GM12801 (cell line): Measurements from ENCODE around the gene HHAT.

Experiments
- TF ChIP-seq, protein P1 (sequence below): IDR thresholded peaks from one replicate; pipeline ENCODE4 v1.5.1; 2011; ENCODE audit warnings: control low read depth; ENCODE audit not compliant: insufficient read length; ENCODE audit errors: extremely low read depth

The HHAT gene

DNA sequence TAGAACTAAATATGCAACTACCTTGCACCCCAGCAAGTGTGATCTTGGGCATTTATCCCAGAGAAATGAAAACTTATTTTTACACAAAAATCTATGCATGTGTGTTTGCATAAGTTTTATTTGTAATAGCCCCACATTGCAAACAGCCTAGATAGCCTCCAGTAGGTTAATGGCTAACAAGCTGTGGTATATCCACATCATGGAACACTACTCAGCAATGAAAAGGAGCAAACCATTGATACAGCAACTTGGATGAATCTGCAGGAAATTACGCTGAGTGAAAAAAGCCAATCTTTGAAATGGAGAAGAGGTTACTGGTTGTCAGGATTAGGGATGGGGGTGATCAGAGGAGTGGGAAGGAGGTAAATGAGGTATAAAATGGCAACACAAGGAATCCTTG, 67.8 kb downstream of the HHAT start:
- TF ChIP-seq, protein P1, sequence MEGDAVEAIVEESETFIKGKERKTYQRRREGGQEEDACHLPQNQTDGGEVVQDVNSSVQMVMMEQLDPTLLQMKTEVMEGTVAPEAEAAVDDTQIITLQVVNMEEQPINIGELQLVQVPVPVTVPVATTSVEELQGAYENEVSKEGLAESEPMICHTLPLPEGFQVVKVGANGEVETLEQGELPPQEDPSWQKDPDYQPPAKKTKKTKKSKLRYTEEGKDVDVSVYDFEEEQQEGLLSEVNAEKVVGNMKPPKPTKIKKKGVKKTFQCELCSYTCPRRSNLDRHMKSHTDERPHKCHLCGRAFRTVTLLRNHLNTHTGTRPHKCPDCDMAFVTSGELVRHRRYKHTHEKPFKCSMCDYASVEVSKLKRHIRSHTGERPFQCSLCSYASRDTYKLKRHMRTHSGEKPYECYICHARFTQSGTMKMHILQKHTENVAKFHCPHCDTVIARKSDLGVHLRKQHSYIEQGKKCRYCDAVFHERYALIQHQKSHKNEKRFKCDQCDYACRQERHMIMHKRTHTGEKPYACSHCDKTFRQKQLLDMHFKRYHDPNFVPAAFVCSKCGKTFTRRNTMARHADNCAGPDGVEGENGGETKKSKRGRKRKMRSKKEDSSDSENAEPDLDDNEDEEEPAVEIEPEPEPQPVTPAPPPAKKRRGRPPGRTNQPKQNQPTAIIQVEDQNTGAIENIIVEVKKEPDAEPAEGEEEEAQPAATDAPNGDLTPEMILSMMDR, result no peak

DNA sequence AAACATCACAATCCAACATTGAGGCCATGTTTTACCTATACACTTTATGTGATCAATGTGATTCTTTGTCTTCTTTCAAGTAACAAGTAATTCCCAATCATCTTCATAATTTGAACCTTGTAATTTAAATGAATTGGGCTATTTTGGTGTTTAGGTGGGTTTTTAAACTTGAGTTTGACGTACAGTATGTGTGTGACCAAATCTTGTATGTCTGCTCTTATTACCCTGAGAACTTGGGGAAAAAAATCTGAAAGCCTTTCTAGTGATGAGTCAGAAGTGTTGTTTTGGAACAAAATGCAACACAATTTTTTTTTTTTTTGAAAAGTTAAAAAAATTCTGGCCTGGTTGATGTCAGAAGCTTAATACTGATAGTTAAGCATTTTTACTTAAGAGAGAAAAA, 68.5 kb downstream of the HHAT start:
- TF ChIP-seq, protein P1, result no peak

DNA sequence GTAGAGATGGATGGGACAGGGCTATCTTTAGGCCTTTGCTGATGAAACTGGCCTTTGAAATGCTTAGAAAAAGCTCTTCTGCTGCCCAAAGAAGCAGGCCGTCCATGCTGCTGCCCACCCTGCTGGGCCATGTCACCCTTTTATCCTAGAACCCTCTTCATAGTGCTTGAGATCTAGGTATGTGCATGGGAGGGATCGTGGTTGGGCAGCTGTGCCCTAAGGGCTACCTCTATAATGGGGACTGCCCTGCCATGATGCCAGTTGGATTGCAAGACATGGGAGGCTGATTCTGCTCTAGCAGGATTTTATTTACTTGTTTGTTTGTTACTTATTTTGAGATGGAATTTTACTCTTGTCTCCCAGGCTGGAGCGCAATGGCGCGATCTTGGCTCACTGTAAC, 69.0 kb downstream of the HHAT start:
- TF ChIP-seq, protein P1, result no peak

DNA sequence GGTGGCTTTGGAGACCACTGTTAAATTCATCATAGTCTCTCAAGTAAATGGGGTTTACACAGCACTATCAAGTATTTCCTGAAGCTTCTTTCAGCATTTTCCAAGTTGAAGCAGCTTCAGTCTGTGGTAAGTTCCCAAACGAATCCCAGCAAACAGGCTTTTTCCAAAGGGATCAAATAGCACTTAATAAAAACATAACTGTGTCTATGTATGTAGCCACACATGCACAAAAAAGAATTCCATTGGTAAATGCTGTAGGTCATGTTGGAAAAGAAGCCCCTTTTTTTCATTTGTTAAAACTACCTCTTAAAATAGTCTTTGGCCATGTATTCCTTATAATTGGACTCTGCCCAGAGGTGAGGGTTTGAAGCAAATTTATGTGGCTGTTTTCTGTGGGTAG, 69.8 kb downstream of the HHAT start:
- TF ChIP-seq, protein P1, result no peak

DNA sequence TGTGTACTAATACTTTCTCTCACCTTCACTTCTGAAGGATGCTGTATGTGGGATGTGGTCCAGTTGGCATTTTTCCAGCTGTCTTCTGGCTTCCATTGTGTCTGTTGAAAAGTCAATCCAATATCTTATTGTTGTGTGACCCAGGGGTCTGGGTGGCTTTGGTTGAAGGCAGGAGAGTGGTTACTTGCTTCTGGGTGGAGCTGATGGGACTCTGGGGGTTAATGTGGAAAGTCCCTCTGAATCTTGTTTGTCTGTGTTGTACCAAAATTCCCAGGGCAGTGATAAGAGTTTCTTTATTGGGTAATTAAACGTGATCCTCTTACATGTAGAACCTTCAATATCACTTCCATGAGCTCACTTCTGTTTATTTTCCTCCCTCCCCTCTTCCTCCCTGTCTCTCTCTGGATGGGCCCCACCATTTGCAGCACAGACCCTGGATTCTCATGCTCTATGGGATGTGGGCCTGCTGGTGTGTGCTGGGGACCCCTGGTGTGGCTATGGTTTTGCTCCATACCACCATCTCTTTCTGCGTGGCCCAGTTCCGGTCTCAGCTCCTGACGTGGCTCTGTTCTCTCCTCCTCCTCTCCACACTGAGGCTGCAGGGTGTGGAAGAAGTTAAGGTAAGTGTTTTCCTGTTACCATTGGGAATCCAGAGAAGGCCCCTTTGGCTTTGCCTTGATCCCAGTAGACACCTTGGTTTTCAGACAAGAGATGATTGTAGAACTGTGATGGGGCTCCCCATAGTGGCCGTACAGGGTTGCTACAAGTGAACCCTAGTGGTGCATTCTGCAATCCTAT, 71.5 kb downstream of the HHAT start:
- TF ChIP-seq, protein P1, result no peak

DNA sequence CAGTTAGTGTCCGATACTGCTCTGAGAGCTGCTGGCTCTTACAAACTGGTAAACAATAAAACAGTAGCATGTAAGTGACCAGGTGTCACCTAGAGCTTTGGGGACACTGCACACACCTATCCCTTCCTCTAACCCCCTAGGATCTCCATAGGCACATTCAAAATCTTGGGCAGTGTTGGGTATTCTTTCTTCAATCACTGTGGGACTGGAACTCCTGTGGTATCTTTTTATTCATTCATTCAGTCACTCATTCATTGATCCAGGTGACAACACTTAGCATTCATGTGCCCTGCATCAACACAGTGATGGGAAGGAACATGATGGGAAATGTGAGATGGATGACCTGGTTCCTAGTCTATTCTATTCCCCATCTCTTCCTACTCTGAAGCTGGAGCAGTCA, 73.9 kb downstream of the HHAT start:
- TF ChIP-seq, protein P1, result no peak

DNA sequence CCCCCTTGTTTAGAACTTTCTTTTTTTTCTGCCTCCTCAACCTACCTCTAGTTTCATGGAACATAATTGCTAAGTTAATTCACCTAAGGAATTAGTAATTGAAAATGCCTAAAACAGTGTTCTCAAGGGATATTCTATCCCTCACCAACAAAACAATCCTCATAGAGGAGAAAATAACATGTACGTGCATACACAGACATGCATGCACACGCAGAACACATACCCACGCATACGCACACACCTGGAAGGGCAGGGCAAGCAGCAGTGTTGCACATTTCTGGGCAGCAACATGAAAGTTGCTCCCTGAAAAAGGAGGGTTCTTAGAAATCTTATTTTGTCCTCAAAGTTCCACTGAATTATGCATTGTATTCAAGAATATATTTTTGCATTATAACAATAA, 76.6 kb downstream of the HHAT start:
- TF ChIP-seq, protein P1, result no peak
